Fibroblast of upper back skin (primary cell): ENCODE measurements around the gene TUBB4B.

Experiments used
- DNase-seq: peaks from one replicate; pipeline ENCODE4 v3.0.0-alpha.2; 2013

The TUBB4B gene

DNA sequence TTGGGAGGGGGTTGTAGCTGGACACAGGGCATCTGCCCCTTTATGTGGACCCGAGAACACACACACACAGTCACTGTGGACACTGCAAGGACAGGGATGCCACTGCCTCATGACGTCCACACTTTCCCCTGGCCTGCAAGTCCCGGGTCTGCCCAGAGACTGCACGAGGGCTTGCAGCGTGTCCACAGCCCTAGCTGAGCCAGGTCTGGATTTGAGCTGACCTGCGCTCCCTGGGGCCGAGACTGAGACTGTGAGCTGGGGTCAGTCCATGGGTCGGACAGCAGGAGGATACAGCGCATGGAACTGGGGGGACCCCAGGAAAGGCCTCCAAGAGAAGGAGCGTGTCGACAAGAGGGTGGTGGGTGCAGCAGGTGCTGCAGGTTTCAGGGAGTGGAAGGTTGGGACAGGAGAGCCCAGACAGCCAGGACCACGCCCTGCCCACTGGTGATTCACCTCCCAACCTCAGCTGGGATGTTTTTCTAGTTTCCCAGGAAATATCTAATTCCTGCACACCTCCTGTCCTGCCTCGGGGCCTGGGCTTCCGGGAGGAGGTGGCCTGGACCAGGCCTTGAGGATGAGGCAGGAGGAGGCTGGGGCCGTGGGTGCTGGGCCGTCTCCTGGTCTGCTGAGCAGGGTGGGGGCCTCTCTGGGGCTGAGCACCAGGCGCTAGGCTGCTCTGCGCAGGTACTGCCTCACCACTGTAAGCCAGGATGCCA, 14.6 kb upstream of the TUBB4B start:
- DNase-seq, result no peak

DNA sequence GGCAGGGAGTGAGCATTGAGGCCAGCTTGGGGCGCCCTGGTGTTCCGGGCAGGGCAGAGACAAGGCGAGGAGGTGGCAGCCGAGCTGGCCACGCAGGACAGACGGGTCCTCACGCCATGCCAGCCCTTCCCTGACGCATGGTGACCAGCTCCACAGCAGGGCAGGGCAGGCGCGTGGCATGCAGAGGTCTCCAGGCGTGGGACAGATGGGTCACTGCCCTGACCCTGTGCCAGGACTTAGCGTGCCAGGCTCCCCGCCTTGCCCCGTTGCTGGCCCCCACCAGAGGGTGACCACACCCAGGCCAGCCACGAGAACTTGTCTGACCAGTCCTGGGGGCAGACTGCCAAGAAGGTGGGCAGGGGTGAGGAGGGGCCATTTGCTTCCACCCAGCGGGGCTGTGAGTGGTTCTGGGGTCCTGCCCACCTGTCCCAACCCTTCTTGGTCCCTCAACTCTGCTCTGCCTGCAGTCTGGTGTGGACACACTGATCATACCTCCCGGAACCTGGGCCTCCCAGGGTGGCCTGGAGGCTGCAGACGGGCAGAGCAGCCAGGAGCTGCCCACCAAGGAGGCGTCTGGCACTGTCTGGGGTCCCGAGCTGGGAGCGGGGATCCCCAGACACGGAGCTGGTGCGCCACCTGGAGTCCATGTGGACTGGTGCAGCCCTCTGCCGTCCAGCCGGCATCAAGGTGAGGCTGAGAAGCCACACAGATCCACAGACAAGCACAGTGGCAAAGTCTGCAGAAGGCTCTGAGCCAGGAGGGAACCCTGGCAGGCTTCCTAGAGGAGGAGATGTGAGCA, 13.8 kb upstream of the TUBB4B start, which contains the start of gene RNF224:
TSS of gene RNF224 (plus strand) at position 449 of the 799 bp plus-strand sequence. CDS start 834 bp downstream, outside the sequence.
- peak; percentile 63 for DNase-seq

DNA sequence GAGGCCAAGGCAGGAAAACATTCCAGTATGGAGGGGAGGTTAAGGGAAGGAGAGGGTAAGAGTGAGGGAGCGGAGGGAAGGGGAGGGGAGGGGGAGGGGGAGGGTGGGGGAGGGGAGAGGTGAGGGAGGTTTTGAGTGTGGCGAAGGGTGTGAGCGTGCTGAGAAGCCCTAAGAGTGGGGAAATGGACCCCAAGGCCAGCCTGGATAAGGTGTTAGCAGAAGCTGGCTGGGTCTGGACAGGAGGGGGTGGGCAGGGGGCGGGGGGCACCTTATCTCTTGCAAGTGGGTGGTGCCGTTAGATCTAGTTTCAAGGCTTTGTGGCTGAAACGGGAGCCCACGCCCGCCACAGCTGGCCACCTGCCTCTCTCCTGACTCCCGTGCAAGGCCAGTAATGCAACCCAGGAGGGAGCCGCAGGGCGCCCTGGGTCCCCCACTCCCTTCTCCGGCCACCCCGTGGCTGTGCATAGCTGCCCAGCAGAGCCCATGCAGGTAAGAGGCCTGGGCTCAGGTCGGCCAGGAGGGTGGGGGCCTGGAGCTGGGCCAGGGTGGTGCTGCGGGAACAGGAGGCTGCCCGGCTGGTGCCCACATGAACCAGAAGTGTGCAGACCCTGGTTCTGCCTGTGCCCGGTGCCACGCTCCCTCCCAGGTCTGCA, 13.1 kb upstream of the TUBB4B start:
- DNase-seq, result no peak

DNA sequence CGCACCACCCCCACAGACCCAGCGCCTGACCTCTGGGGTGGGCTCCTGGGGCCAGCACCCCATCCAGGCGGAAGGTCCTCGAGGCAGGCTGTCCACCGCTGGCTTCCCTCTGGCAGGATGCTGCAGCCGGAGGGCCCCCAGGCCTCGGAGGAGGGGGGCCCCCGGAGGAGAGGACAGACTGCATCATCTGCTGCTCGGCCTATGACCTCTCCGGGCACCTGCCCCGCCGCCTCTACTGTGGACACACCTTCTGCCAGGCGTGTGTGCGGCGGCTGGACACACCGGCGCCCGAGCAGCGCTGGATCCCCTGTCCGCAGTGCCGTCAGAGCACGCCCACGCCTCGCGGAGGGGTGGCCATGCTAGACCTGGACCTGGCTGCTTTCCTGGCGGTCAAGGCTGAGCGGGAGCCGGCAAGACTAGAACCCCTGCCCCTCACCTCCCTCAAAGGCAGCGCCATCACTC, 12.6 kb upstream of the TUBB4B start:
- DNase-seq, result no peak

DNA sequence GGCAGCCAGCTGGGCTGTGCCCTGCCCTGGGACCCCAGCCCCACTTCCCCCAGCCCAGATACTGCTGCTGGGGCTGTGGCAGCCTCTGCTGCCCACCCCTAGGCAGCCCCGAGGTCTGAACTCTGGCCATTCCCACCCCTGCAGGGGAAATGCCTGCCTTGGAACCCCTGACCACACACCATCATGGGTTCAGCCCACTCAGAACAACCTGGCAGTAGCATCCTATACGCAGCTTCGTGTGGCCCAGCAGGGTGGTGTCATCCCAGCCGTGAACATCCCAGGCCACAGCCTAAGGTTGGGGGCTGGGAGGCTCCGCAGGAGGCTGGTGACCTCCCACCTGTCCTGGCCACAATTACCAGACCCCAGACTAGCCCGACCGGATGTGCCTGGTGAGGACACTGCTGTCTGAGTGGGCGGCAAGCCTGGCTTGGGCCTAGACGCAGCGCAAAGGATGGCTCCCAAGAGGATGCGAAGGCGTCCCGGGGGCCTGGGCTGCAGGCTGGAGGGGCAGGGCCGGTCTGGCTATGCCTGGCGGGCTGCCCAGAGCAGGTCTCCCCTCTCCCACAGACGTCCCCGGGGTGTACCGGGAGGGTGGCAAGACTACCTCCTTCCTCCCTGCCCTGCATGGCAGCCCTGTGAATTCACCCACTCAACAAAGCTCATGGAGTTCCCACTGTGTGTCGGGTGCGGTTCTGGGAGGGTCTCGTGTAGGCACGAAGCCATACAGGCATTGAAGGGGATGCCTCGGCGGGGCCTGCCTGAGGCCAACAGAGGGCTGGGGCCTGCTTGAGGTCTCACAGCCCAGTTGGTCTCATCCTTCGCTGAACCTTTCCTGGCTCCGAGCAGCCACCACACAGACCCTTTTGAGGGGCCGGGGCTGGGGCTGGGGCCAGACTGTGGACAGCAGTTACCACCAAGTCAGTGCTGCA, 11.9 kb upstream of the TUBB4B start:
- no peak for DNase-seq

DNA sequence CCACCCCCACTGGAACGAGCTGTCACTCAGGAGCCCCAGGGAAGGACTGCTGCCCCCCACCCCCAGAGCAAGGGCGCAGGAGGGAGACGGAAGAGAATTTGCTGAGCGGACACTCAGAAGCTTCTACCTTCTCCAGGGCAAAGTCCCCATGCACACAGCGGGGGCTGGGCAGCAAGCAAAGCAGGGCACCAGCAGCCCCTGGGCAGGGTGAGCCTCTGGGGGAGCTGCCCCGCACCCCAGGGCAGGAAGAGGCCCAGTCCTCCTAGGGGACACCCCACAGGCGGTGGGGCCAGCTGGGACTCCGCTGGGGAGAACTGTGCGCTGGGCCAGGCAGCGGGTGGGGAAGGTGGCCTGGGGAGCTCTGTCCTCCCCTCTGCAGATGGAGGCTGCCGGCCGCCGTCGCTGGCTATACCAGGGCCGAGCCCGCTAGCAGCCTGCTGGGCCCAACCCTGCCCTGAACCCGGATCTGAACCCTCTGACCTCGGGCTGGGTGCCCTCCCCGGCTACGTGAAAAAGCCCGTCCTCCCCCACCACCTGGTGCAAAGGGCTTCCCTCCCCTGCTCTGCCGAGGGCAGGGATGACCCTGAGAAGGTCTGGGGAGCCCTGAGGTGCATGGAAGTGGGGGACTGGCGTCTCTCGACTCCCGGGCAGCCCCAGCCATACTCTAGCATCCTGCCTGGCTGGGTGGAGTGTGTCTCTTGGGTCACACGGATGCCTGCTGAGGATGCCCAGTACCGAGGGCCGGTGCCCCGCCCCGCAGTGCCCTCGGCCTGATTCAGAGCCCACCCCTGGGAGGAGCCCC, 11.0 kb upstream of the TUBB4B start:
- DNase-seq, result no peak

DNA sequence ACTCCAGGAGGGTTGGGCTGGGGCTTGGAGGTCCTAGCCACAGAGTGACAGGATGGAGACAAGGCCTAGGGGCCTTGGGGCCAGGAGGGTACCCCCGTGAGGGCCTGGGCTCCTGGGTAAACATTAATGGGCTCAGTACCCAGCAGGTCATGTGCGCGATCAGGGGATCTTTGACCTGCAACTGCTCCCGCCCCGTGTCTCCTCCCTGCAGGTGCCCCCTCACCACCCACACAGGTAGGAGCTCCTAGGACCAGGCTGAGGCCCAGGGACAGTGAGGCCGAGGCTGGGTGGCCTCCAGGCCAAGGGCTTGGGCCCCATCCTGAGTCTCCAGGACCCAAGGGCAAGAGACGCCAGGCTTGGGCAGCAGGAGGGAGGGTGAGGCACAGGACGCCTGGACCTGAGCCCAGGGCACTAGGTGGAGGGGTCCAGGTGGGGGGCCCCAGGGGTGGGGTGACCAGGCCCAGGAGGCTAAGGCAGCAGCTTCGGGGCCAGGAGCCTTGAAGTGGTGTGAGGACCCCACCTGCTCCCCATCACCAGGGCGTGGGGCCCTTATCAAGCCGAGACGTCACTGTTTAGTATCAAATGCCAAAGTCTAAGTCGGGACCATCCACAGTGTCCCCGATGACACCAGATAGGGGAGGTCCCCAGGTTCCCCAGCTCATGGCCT, 10.2 kb upstream of the TUBB4B start, which contains the start of gene SLC34A3:
TSS of gene SLC34A3 (plus strand) at position 197 of the 667 bp plus-strand sequence. CDS start 802 bp downstream, outside the sequence.
- no peak for DNase-seq

DNA sequence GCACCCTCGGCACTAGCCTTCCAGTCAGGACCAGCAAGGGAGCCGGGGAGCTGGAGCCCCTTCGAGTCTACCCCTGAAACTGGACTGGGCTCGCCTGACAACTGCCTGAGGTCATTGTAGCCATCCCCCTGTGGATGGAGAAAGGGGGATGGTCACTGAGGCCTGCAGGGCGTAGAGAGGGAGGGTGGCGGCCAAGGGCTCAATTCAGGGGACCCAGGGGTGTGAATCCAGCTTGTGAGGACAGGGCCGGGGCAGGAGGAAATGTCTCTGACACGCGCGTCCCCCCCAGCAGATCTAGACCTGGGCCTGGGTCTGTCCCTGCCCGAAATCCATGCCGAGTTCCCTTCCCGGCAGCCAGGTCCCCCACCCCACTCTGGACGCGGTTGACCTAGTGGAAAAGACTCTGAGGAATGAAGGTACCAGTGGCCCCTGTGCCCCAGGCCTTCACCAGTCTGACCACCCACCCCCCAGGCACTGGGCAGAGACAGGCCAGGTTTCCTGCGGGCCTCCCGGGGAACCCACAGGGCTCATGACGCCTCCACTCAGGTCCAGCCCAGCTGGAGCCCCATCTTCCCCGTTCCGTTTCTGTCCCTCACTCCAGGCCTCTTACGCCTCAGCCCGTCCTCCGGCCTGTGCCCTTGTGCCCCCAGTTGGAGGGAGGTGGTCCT, 9.6 kb upstream of the TUBB4B start:
- DNase-seq, result no peak

DNA sequence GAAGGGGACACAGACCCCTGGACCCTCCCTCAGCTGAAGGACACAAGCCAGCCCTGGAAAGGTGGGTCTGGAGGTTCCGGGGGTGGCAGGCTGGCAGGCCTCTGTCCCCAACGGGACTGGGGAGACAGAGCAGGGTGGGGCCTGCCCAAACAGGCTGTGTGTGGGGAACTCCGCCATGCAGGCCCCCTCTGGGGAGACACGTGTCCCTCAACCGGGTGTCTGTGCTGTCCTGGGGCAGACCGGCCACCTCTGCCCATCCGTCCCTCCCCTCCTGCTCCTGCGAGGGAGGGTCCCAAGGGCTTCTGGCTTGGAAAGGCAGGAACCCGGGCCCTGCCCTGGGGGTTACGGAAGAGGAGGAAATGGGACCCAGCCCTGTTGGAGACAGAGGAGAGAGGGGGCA, 9.0 kb upstream of the TUBB4B start:
- no peak for DNase-seq

DNA sequence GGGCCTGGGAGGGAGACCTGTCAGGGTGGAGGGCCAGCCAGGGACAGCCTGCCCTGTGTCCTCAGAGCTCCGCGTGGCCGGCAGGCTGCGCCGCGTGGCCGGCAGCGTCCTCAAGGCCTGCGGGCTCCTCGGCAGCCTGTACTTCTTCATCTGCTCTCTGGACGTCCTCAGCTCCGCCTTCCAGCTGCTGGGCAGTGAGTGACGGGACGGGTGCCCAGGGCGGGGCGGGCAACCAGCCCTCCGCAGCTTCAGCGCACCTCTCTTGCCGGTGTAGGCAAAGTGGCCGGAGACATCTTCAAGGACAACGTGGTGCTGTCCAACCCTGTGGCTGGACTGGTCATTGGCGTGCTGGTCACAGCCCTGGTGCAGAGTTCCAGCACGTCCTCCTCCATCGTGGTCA, 8.6 kb upstream of the TUBB4B start:
- no peak for DNase-seq

DNA sequence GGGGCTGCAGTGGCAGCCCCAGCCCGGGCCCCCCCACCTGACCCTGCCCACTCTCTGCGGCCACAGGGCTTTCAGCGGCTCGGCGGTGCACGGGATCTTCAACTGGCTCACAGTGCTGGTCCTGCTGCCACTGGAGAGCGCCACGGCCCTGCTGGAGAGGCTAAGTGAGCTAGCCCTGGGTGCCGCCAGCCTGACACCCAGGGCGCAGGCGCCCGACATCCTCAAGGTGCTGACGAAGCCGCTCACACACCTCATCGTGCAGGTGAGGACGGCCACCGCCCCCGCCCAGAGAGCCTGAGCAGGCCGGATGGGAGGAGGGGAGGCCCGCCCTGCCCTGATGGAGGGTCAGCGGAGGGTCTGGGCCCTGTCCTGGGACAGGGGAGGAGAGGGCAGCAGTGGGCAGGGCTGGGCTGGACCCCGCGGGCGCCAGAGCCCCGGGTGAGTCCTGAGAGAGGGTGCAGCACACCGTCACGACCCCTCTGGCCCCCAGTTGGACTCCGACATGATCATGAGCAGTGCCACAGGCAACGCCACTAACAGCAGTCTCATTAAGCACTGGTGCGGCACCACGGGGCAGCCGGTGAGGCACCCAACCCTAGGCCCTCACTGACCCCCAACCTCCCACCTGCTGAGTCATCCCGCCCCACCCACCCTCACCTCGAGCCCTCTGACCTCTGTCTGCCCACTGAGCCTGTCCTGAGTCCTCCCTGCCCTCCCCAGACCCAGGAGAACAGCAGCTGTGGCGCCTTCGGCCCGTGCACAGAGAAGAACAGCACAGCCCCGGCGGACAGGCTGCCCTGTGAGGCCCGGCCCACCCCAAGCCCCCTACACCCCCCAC, 7.7 kb upstream of the TUBB4B start:
- no peak for DNase-seq

DNA sequence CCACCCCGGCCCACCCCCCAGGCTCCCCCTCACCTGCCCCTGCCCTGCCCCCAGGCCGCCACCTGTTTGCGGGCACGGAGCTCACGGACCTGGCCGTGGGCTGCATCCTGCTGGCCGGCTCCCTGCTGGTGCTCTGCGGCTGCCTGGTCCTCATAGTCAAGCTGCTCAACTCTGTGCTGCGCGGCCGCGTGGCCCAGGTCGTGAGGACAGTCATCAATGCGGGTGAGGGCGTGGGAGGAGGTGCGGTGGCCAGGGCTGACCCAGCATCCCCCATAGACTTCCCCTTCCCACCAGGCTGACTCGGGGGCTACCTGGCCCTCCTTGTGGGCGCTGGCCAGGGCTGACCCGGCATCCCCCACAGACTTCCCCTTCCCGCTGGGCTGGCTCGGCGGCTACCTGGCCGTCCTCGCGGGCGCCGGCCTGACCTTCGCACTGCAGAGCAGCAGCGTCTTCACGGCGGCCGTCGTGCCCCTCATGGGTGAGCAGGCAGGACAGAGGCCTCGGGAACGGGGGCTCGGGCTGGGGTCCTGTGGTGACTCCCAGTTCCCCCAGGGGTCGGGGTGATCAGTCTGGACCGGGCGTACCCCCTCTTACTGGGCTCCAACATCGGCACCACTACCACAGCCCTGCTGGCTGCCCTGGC, 6.9 kb upstream of the TUBB4B start:
- DNase-seq, result no peak

DNA sequence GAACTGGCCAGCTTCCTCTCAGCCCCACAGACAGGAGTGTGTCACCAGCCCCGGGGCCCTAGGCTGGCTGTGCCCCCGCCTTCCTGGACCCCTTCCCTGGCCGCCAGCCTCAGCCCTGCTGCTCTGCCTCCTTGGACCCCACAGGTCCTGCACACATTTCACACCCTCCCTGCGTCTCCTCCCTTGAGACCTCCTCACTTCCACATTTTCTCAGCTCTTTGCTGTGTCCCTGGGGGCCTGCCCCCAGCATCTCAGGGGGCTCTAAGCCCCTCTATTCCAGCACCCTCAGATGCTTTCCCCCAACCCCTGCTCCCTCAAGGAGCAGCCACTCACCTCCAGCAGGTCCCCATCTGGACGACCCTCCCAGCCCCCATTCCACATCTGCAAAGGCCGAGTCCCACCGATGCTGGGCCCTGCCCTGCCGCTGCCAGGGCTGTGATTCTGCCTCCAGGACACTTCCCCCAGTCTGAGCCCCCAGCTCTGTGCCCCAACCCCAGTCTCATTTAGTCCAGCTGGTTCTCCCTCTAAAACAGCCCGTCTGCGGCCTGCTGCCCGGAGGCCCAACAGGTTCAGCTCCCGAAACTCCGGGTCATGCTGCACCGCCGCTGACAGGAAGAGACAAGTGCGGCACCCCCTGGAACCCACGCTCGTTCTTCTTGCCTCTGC, 6.2 kb upstream of the TUBB4B start:
- DNase-seq, result no peak

DNA sequence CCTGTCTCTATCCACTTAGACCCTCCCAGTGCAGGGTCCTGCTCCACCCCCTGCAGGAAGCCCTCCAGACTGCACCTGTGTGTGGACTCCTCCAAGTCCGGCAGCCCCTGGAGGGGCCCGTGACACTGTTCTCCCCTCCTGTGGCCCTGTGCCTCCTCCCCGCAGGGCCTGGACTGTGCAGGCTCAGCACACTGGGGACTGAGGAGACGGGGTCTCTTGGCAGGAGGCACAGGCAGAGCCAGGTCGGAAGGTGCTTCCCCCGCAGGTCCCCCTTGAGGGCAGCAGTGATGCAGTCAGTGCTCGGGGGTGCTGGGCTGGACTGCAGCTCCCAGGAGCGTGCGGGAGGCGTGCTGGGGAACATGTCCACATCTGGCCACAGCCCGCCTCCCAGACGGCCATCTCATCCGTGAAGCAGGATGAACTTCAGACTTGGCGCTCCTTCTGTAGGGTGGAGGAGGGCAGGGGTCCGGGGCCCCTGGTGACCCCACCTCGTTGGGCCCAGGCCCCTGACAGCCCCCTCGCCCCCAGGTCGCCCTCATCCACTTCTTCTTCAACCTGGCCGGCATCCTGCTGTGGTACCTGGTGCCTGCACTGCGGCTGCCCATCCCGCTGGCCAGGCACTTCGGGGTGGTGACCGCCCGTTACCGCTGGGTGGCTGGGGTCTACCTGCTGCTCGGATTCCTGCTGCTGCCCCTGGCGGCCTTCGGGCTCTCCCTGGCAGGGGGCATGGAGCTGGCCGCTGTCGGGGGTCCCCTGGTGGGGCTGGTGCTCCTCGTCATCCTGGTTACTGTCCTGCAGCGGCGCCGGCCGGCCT, 5.5 kb upstream of the TUBB4B start:
- no peak for DNase-seq

DNA sequence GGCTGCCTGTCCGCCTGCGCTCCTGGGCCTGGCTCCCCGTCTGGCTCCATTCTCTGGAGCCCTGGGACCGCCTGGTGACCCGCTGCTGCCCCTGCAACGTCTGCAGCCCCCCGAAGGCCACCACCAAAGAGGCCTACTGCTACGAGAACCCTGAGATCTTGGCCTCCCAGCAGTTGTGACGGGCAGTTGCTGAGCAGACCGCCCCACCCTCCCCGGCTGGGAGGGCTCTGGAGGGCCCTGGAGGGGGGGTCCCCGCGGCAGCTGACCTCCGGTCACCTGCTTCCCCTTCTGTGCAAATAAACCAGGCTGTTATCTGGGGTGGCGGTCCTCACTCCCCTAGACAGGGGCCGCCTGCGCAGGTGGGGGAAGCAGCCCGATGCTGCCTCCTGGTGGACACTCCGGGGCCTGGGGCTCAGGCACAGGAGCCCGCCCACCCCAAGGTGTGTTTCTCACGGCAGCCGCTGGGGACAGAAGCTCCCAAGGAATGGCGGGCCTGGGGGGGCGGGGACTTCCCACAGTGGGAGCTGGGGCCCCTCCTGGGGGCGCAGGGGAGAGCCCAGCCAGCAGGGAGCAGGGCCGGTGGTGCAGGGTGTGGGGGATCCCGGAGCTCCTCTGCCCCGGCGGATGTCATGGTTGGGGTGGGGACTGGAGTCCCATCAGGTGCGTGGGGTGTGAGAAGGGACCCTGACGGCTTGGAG, 4.7 kb upstream of the TUBB4B start:
- peak; percentile 73 for DNase-seq

DNA sequence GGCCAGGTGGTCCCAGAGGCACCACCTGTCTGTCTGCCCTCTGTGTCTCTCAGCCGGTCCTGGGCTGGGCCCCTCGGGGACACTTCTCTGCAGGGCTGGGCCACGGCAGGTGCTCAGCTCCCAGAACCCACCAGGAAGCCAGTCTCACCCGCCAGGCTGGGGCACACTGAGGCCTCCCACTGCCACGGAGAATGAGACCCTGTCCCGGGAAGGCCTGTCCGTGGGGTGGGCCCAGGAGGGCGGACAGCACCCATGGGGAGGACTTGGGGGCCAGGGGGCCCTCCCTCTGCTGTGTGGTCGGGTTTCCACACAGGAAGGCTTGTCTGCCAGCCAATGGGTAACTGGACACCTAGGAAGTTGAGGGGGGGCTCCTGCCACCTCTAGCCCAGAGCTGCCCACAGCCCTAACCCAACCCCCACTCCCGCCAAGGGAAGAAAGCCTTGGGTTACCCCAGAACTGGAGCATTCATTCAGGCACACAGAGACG, 4.1 kb upstream of the TUBB4B start:
- no peak for DNase-seq
